HTR-8/SVneo (cell line): ENCODE data around the gene PACSIN3.
"Not testable (repeated sequence)": the region's sequence is repeated elsewhere in the genome, so short reads cannot be mapped to it uniquely, and the experiment has no call there.

Experiments used
- DNase-seq: peaks from one replicate; pipeline ENCODE4 v3.0.0; 2011; ENCODE audit warnings: low spot score, mixed read lengths; ENCODE audit not compliant: insufficient read length
- FAIRE-seq: peaks from 2 replicates; lab custom pipeline; 2011; peaks lifted over from hg19 to GRCh38; lab: Jason Lieb, UNC

PACSIN3 gene

DNA sequence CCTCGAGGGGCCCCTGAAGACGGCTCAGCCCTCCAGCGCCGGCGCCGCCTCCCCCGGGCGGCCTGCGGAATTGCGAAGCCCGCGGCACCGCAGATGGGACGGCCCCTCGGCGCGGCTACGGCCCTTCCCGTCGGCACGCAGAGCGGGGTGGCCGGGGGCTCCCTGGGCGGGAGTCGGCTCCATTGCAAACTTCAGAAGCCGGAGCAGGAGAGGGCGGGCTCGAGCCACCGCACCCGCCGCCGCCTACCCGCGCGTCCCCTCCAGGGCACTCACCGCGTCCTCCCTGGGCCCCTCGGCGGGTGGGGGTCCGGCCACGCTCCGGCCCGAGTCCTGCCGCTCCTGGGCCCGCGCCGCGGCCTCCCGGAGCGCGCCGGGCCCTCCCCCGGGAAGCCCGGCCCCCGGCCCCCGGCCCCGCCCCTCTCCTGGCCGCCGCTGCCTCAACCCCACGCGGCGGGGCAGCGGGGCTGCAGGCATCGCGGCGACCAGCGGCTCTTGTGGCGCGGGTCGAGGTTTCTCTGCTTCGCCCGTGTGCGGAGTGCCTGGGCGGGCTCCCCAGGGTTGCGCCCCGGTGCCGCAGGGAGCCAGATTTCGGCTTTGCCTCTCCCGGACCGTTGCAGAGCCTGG lies at the start of gene PACSIN3:
Gene PACSIN3, minus strand, starts transcription at position 359 of the 624 bp plus-strand sequence. CDS start 3,707 bp downstream, outside the sequence.
- FAIRE-seq (no peak), DNase-seq (peak; percentile 52)

DNA sequence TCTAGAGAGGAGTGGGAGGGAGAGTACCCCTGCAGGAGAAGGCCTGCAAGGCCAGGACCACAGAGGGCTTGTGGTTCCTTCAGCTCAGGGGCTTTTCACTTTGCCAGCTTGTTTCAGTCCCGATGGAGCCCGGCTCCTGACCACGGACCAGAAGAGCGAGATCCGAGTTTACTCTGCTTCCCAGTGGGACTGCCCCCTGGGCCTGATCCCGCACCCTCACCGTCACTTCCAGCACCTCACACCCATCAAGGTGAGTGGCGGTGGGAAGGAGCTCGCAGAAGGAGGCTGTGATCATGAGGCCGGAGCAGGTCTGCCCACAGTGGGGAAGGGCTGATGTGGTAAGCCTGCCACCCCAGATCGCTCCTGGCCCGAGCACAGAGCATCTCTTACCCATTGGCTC lies 48.9 kb upstream of the PACSIN3 start:
- FAIRE-seq (no peak), DNase-seq (no peak)

DNA sequence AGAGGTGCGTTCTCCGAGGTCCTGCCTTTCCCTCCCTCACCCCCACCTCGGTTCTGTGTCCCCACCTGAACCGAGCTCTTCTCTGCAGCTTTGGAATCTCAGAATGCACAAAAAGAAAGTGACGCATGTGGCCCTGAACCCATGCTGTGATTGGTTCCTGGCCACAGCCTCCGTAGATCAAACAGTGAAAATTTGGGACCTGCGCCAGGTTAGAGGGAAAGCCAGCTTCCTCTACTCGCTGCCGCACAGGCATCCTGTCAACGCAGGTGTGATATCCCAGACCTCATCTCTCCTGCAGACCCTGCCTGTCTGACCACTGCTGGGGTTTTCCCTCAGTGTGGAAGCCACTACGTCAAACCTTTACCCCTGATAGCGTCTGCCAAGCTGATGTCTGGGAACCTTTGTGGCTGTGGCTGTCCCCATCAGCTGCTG lies 48.5 kb upstream of the PACSIN3 start:
- FAIRE-seq (no peak), DNase-seq (no peak)

DNA sequence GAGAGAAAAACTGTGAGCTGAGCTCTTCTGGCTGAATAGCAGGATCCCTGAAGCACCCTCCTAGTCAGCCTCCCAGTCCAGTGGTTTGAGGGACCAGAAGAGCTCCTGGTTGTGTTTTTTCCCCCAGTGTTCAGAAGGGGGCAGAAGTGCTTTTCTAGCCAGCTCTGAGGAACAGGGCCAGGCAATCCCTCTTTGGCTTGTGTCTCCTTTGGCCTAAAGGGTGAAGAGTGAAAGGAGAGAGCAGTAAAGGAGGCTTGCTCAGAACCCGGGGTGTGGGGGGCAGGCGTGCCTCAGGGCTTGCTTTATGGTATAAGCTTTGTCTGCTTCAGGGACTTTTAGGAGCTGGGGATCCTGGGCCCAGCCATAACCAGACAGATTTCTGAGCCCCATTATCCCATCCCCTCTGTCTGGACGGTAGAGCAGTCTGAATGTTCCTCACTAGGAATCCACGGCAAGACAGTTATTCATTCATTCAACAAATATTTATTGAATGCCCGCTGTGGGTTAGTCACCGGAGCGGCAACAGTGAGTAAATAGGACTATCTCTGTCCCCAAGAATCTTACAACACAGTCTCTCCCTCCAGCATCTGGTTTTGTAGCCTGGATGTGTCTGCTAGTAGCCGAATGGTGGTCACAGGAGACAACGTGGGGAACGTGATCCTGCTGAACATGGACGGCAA lies 47.9 kb upstream of the PACSIN3 start:
- no peak for FAIRE-seq
- no peak for DNase-seq

DNA sequence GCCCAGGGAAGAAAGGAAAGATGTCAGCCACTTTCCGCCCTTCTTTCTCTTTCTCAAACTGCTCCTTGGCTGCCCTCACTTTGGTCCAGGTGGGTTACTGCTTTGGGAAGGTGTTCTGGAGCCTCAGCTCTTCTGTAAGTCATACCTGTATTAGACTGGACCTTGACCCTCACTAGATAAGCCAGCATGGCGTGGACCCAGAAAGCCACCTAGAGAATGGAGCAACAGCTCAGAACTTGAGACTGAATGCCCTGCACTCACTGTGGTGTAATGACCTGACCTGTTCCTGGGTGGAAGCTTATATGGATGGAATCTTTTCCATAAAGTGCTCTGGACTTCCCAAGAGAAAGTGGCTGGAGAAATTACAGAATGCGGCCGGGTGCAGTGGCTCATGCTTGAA lies 46.8 kb upstream of the PACSIN3 start:
- FAIRE-seq (no peak), DNase-seq (no peak)

DNA sequence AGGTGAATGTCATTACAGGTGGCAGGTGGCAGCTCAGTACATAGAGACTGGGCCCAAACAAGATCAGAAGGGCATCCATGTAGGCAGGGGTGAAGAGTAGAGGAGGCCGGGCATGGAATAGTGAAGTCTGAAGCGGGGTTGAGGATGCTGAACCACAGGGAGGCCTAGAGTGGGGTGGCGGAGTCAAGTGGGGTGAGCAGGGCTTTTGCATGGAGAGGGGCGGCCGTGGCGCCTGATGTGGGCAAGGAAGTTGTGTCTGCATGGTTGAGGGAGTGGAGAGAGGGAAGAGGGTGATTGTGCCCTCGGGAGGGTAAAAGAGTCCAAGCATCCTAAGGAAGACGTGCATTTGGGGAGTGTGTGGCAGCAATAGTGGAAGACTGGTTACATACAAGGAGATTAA lies 42.9 kb upstream of the PACSIN3 start:
- no peak for FAIRE-seq

DNA sequence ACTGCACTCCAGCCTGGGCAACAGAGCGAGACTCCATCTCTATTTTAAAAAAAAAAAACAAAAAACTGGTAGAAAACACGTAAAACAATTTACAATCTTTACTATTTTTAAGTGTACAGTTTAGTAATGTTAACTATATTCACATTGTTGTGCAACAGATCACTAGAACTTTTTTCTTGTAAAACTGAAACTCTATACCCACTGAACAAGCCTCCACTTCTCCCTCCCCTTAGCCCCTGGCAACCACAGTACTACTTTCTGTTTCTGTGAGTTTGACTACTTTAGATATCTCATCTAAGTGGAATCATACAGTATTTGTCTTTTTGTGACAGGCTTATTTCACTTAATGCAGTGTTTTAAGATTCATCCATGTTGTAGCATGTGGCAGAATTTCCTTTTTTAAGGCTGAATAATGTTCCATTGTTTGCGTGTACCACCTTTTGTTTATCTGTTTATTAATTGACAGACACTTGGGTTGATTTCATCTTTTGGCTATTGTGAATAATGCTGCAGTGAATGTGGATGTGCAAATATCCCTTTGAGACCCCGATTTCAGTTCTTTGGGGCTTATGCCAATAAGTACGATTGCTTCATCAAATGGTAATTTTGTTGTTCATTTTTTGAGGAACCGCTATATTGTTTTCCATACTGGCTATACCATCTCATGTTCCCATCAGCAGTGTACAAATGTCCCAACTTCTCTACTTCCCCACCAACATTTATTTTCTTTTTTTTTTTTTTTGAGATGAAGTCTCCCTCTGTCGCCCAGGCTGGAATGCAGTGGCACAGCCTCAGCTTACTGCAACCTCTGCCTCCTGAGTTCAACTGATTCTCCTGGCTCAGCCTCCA lies 39.5 kb upstream of the PACSIN3 start:
- no peak for FAIRE-seq
- DNase-seq, result no peak

More for the DNA sequence above, 42.9 kb upstream of the PACSIN3 start:
- no peak for DNase-seq

DNA sequence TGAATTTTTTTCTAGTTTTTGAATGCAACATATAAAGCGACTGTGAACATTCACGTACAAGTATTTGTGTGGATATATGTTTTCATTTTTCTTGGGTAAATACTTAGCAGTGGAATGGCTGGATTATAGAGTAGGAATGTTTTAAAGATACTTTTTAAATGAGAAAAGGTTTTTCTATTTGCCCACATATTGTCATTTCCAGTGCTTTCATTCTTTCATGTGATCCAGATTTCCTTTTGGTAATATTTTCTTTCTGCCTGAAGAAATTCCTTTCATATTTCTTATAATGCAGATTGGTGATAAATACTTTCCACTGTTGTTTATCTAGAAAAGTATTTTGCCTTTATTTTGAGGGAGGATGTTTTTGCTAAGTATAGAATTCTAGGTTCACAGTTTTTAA lies 36.5 kb upstream of the PACSIN3 start:
- DNase-seq, result no peak
- no peak for FAIRE-seq

DNA sequence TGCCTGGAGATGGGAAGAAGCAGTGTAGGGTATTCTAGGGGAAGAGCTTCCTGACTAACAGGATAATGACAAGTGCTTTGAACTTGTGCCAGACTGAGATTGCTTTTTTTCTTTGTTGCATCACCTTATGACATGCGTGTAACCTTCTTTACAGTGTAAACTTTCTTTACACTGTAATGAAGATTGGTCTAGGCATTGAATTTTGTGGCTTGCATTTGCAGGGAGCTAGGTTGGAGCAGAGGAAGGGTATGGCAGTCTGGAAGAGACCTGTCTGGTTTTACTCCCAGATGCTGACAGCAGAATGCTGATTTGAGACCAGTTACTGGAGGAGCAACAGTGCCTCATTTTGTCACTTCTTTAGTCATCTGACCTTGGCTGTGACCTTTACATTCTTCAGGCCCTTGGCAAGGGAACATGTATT lies 34.2 kb upstream of the PACSIN3 start:
- FAIRE-seq, result no peak

DNA sequence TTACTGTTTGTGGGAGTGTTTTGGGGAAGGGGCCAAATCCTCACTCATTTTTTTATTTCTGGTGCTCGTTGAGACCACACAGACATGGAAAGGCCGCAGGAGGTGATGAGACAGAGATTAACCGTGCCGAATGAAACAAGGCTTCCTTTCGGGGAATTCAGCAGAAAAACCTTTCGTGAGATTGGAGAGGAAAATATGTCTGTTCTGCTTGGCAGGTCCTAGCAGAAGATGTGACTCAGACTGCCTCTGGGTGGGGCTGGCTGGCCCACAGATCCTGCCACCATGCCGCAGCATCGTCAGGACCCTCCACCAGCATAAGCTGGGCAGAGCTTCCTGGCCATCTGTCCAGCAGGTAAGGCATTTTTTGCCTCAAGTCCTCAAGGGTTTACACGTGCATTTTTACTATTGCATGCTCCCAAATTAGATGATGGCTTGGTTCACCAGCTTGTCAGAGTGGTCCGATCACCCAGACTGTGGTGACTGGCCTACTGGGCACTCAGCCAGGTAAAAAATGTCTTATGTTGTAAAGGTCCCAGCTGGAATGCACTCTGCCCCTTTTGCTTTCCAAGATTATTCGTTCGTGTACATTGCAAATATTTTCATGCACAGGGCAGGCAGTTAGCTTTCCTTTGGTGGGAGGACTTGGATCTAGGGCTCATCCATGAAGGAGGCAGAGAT lies 30.0 kb upstream of the PACSIN3 start:
- DNase-seq (peak; percentile 69), FAIRE-seq (peak; percentile 46)

More for the DNA sequence above, 34.2 kb upstream of the PACSIN3 start:
- peak; percentile 40 for DNase-seq

DNA sequence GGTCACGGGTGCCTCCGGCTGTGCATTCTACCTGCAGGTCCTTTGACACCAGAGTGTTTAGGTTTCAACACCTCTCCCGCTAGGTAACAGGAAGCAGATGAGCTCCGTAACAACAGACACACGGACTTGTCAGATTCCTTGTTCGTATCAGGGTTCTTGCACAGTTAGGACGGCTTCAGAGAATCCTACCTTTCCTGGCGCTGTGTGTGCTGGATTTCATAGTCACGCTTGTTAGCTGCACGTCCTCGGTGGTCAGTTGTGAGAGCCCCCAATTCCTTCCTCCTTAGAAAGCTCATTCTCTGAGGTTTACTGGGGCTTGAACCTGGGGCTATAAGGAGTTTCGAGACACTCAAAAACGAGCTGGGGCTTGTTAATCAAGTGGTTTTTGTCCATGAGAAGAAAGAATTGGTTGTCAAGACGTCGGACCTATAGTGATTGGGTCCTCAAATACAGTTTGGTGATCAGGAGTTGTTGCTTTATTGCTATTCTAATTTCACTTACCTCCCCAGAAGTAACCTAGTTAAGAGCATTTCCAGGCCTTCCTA lies 29.2 kb upstream of the PACSIN3 start:
- FAIRE-seq, result no peak
- no peak for DNase-seq

DNA sequence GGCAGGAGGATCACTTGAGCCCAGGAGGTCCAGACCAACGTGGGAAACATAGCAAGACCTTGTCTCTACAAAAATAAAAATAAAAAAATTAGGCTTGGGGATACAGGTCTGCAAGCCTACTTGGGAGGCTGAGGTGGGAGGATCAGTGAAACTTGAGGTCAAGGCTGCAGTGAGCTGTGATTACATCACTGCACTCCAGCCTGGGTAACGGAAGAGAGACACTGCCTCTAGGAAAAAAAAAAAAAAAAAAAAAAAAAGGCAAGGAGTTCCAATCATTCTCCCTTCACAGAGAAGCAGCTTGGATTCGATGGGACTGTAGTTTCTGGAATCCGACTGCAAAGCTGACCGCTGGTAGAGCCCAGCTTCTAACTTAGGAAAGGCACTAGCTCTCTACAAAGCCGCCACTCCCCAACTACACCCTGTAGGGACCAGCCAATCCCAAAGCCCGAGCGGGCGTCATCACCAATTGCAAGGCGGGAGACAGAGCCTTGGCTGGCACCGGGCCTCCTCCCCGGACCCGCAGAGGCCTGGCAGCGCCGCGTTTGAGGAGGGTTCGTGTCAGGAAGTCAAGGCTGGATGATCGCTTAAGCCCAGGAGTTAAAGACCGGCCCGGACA lies 27.8 kb upstream of the PACSIN3 start:
- DNase-seq (peak; percentile 73), FAIRE-seq (no peak)

DNA sequence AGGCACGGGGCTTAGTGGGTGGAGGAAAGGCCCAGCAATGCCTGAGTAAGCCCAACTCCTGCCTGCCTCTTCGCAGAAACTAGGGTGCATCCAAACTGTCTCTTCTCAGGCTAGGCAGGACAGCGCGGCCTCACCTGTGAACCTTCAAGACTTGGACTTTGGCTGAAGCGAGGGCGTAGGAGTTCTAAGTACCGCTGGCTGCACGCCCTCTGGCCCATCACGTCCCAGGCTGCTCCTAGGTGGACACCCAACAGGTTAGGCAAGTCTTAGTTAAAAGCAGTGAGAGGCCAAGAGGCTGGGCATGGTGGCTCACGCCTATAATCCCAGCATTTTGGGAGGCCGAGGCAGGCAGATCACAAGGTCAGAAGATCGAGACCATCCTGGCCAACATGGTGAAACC lies 26.7 kb upstream of the PACSIN3 start:
- DNase-seq, result no peak
- FAIRE-seq, result no peak

DNA sequence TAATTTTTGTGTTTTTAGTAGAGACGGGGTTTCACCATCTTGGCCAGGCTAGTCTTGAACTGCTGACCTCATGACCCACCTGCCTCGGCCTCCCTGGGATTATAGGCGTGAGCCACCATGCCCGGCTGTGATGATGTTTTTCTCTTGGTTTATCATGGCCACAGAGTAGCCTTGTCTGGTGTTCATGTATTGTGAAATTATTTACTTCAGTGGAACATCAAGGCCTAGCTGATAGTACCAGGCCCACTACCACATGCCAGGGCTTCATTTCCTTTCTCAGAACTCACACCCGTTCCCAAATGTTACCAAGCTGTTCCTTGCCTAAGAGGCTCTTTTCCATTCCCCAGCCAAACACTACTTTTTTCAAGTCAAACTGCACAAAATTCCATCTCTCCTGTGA lies 22.4 kb upstream of the PACSIN3 start:
- FAIRE-seq, result no peak
- no peak for DNase-seq

DNA sequence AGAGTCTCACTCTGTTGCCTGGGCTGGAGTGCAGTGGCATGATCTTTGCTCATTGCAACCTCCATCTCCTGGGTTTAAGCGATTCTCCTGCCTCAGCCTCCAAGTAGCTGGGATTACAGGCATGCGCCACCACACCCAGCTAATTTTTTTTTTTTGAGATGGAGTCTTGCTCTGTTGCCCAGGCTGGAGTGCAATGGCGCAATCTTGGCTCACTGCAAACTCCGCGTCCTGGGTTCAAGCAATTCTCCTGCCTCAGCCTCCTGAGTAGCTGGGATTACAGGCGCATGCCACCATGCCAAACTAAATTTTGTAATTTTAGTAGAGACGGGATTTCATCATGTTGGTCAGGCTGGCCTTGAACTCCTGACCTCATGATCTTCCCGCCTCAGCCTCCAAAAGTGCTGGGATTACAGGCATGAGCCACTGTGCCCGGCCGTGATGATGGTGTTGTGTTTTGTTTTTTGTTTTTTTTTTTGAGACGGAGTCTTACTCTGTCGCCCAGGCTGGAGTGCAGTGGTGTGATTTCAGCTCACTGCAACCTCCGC lies 21.8 kb upstream of the PACSIN3 start:
- not testable (repeated sequence) for DNase-seq, FAIRE-seq

DNA sequence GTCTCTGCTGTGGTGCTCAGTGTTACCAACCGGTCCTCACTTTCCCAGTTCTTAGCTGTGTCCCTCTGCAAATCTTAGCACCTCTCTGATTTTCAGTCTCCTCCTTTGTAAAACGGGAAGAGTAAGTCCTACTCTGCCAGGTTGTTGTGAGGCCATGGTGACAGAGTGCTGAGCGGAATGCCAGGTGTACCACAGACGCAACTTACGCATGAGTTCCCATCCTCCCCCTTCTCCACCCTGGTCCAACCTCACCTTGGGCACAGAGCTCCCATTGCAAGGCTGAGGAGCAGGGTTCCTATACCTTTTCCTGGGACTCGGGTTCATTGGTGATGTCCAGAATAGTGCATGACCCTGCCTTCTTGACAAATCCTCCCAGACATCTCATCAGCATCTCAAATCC lies 21.2 kb upstream of the PACSIN3 start:
- DNase-seq (no peak), FAIRE-seq (no peak)

DNA sequence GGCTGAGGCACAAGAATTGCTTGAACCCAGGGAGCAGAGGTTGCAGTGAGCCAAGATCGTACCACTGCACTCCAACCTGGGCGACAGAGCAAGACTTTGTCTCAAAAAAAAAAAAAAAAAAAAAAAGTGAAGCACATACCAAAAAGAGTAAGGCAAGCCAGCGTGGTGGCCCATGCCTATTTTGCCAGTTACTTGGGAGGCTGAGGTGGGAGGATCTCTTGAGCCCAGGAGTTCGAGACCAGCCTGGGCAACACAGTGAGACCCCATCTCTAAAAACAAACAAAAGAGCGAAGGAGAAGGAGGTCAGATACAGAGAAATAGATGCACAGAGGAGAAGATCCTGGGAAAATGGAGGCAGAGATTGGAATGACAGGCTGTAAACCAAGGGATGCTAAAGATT lies 20.3 kb upstream of the PACSIN3 start:
- not testable (repeated sequence) for FAIRE-seq, DNase-seq

DNA sequence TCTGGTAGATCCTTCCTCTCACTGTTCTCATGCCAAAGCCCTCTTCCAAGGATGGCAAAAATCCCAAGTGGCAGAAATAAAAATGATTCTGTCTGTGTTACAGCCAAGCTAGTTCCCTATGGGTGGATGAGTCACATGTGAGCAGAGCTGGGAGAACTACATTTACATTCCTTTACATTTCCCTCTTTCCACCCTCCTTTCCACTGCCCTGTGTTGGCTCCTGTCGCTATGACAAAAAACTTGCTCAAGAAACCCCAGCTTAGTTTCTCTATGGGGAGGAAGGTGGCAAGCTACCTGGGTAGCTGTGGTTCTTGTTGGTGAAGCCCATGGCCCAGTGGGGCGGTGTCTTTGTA lies 18.4 kb upstream of the PACSIN3 start:
- FAIRE-seq (peak; percentile 13), DNase-seq (peak; percentile 64)

DNA sequence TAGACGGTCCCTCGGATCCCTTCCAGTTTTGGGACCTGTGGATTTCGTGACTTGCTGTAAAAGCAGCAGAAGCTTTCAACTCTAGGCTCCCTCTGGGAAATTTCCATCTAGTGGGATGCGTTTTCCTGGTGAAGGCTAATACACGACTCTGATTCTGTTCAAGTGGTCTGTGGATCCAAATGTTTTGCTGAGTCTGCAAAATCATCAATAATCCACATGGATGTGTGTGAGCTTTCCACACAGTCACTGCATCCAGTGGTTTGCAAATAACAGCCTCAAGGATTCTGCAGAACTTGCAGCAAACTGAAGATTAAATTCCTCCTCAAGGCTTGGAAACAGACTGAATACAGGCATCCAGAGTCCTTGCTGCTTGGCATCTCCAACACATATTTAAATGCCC lies 16.3 kb upstream of the PACSIN3 start:
- FAIRE-seq (no peak), DNase-seq (no peak)
